GM23338 (cell line): ENCODE data around the gene PPFIA2. TPM values are rescaled to one million over a fixed set of nuclear protein-coding genes. Genes with fewer than 3 reads are reported as not detected.

Source experiments
- ATAC-seq: fragments of 200-7000 bp; cut with Tn5 transposase; 3 replicates; pipeline ENCODE4 v1.9.1; 2020
- DNase-seq: peaks from one replicate; pipeline ENCODE4 v3.0.0-alpha.2; 2015; ENCODE audit warnings: low spot score
- H2AFZ ChIP-seq: fragments of 200-600 bp; sonication (generic); 2 replicates; pipeline ENCODE4 v1.8.0; 2016; ENCODE audit warnings: antibody characterized with exemption, mild to moderate bottlenecking, moderate library complexity
- H3F3A ChIP-seq: fragments of 200-600 bp; sonication (generic); replicated peaks from 2 replicates; pipeline ENCODE4 v1.8.0; 2017; ENCODE audit warnings: antibody characterized with exemption, mixed run types, low read depth
- H3K27ac ChIP-seq: fragments of 200-600 bp; sonication (generic); 2 replicates; pipeline ENCODE4 v1.6.1; 2016; ENCODE audit warnings: low read depth
- H3K27me3 ChIP-seq: fragments of 200-600 bp; sonication (generic); 2 replicates; pipeline ENCODE4 v1.8.0; 2016; ENCODE audit warnings: mild to moderate bottlenecking, mixed run types, moderate library complexity; ENCODE audit not compliant: insufficient read depth
- H3K36me3 ChIP-seq: fragments of 200-600 bp; sonication (generic); 2 replicates; pipeline ENCODE4 v1.8.0; 2016; ENCODE audit warnings: mild to moderate bottlenecking; ENCODE audit not compliant: insufficient read depth
- H3K4me1 ChIP-seq: fragments of 200-600 bp; sonication (generic); 2 replicates; pipeline ENCODE4 v1.8.0; 2016; ENCODE audit warnings: mild to moderate bottlenecking, moderate library complexity; ENCODE audit not compliant: insufficient read depth
- H3K4me2 ChIP-seq: fragments of 200-600 bp; sonication (generic); 2 replicates; pipeline ENCODE4 v1.7.1; 2017; ENCODE audit warnings: mixed run types
- H3K4me3 ChIP-seq: fragments of 200-600 bp; sonication (generic); 2 replicates; pipeline ENCODE4 v1.6.1; 2016; ENCODE audit warnings: mixed run types
- H3K79me2 ChIP-seq: fragments of 200-600 bp; sonication (generic); replicated peaks from 2 replicates; pipeline ENCODE4 v1.8.0; 2017; ENCODE audit warnings: mild to moderate bottlenecking; ENCODE audit not compliant: insufficient read depth
- H3K9me2 ChIP-seq: fragments of 200-600 bp; sonication (generic); 2 replicates; pipeline ENCODE4 v1.8.0; 2017; ENCODE audit not compliant: insufficient read depth
- H4K20me1 ChIP-seq: fragments of 200-600 bp; sonication (generic); replicated peaks from 2 replicates; pipeline ENCODE4 v1.8.0; 2017; ENCODE audit warnings: mild to moderate bottlenecking; ENCODE audit not compliant: insufficient read depth
- H3K27ac Mint-ChIP-seq: 2 replicates; pipeline ENCODE4 v1.8.0; 2020; ENCODE audit warnings: inconsistent platforms, mild to moderate bottlenecking, moderate library complexity, mixed read lengths
- H3K27me3 Mint-ChIP-seq: 3 replicates; pipeline ENCODE4 v1.8.0; 2022; ENCODE audit warnings: low read depth, mild to moderate bottlenecking, moderate library complexity, mixed read lengths, inconsistent platforms; ENCODE audit not compliant: insufficient read depth, poor library complexity
- H3K36me3 Mint-ChIP-seq: 3 replicates; pipeline ENCODE4 v1.8.0; 2021; ENCODE audit warnings: low read depth, mild to moderate bottlenecking, inconsistent platforms, moderate library complexity, mixed read lengths
- H3K4me1 Mint-ChIP-seq: 3 replicates; pipeline ENCODE4 v1.8.0; 2020; ENCODE audit warnings: mild to moderate bottlenecking, inconsistent platforms, mixed read lengths
- H3K4me3 Mint-ChIP-seq: 3 replicates; pipeline ENCODE4 v1.8.0; 2021; ENCODE audit warnings: moderate library complexity, mild to moderate bottlenecking, inconsistent platforms, mixed read lengths
- H3K9me3 Mint-ChIP-seq: 3 replicates; pipeline ENCODE4 v1.8.0; 2020; ENCODE audit warnings: moderate library complexity, mild to moderate bottlenecking, inconsistent platforms, mixed read lengths
- CREB1 ChIP-seq: fragments of 250-450 bp; sonication (Bioruptor Pico); IDR thresholded peaks from 2 replicates; pipeline ENCODE4 v1.5.0; 2020; ENCODE audit warnings: low read depth, mild to moderate bottlenecking, moderate library complexity
- CTCF ChIP-seq, 2 experiments: fragments of 200-600 bp in 1 of 2; sonication (generic) in 1 of 2; conservative IDR thresholded peaks; 2 replicates each; pipeline versions ENCODE4 v1.5.1 to v1.6.1; 2016 to 2017; ENCODE audit warnings: antibody characterized with exemption in 2 of 2, low read depth in 2 of 2, mild to moderate bottlenecking in 2 of 2, moderate library complexity in 1 of 2
- ETS1 ChIP-seq: IDR thresholded peaks from 2 replicates; pipeline ENCODE4 v1.6.1; 2016; ENCODE audit warnings: antibody characterized with exemption
- EZH2 ChIP-seq: fragments of 200-600 bp; sonication (generic); IDR thresholded peaks from one replicate; pipeline ENCODE4 v1.8.0; 2017; ENCODE audit warnings: antibody characterized with exemption, mild to moderate bottlenecking, low read depth; ENCODE audit not compliant: unreplicated experiment
- EZH2phosphoT487 ChIP-seq: fragments of 200-600 bp; sonication (generic); IDR thresholded peaks from one replicate; pipeline ENCODE4 v1.8.1; 2018; ENCODE audit warnings: antibody characterized with exemption; ENCODE audit not compliant: unreplicated experiment
- JUNB ChIP-seq: IDR thresholded peaks from one replicate; pipeline ENCODE4 v1.6.1; 2016; ENCODE audit warnings: antibody characterized with exemption; ENCODE audit not compliant: unreplicated experiment
- NANOG ChIP-seq: IDR thresholded peaks from 2 replicates; pipeline ENCODE4 v1.6.1; 2016; ENCODE audit warnings: antibody characterized with exemption, borderline replicate concordance
- POLR2AphosphoS5 ChIP-seq: IDR thresholded peaks from 2 replicates; pipeline ENCODE4 v1.6.1; 2016; ENCODE audit warnings: antibody characterized with exemption, low read depth
- REST ChIP-seq: IDR thresholded peaks from one replicate; pipeline ENCODE4 v1.6.1; 2018; ENCODE audit warnings: antibody characterized with exemption; ENCODE audit not compliant: unreplicated experiment
- STAT1 ChIP-seq: IDR thresholded peaks from one replicate; pipeline ENCODE4 v1.6.1; 2016; ENCODE audit warnings: antibody characterized with exemption; ENCODE audit not compliant: unreplicated experiment
- ZNF114 ChIP-seq: fragments of 250-450 bp; sonication (Bioruptor Pico); IDR thresholded peaks from 2 replicates; pipeline ENCODE4 v1.5.0; 2020; ENCODE audit warnings: mild to moderate bottlenecking, moderate library complexity
- ZNF331 ChIP-seq: fragments of 250-450 bp; sonication (Bioruptor Pico); IDR thresholded peaks from 2 replicates; pipeline ENCODE4 v1.5.0; 2020; ENCODE audit warnings: low read depth, mild to moderate bottlenecking, moderate library complexity
- ZNF462 ChIP-seq: fragments of 250-450 bp; sonication (Bioruptor Pico); IDR thresholded peaks from 2 replicates; pipeline ENCODE4 v1.5.0; 2020; ENCODE audit warnings: mild to moderate bottlenecking, moderate library complexity
- polyA plus RNA-seq: library from polyadenylated mRNA; unstranded; fragments of >200 nt; fragmentation: Nextera tagmentation; extraction: Ambion mirVana; gene quantifications from 2 replicates; pipeline ENCODE4 v1.2.1, GENCODE V29; 2016
- total RNA-seq: library from RNA; depleted of rRNA; stranded (reverse); fragments of >200 nt; shearing (Covaris generic); gene quantifications from 2 replicates; pipeline ENCODE4 v1.2.3, GENCODE V29; 2014

PPFIA2 gene
- total and polyA plus RNA-seq, 2 experiments from 2014 or later, result 5.4 to 7.2 TPM

GRCh38 chr12:81252228-81252627 is 506.9 kb downstream of the PPFIA2 start:
- peaks cover 7% of the 10 kb centered on the region for H3K4me1 ChIP-seq
- no peaks in the 10 kb centered on the region for H4K20me1 ChIP-seq
- Mint-ChIP-seq H3K27me3 (no peaks in the 10 kb centered on the region), H3K27ac (no peak overlapping the region), H3K4me1 (peaks cover 17% of the 10 kb centered on the region), H3K4me3 (no peak overlapping the region), H3K9me3 (no peaks in the 10 kb centered on the region), H3K36me3 (peaks cover 7% of the 10 kb centered on the region; the same call in 1 of the 3 replicates)
- DNase-seq, result no peak
- no peaks in the 10 kb centered on the region for H3K27me3 ChIP-seq
- no peak overlapping the region for H3K4me3 ChIP-seq
- no peak overlapping the region for H2AFZ ChIP-seq
- H3K79me2 ChIP-seq, result no peaks in the 10 kb centered on the region
- TF ChIP-seq POLR2AphosphoS5 (no peak), EZH2phosphoT487 (no peak), JUNB (no peak), EZH2 (no peak), NANOG (no peak), STAT1 (no peak), ETS1 (no peak), CTCF (conservative IDR thresholded peaks at IDR 0.05; ENCODE audit: low read depth in 2 of 2) (no peak), REST (no peak), CREB1 (CRISPR knock-in tag) (no peak), ZNF462 (CRISPR knock-in tag) (no peak), ZNF331 (CRISPR knock-in tag) (no peak), ZNF114 (CRISPR knock-in tag) (no peak)
- H3F3A ChIP-seq, result no peaks in the 10 kb centered on the region
- no peak overlapping the region for H3K4me2 ChIP-seq
- H3K36me3 ChIP-seq, result no peaks in the 10 kb centered on the region
- H3K9me2 ChIP-seq, result no peaks in the 10 kb centered on the region
- ATAC-seq, result no peak
- H3K27ac ChIP-seq, result no peak overlapping the region
